GM19324 (cell line): Measurements from ENCODE around the gene GMPR.
"Not testable (repeated sequence)": the region's sequence is repeated elsewhere in the genome, so short reads cannot be mapped to it uniquely, and the experiment has no call there.

Source experiments
- ATAC-seq: cut with Tn5 transposase; IDR thresholded peaks from one replicate; pipeline ENCODE4 v1.9.1; 2021; ENCODE audit warnings: mild to moderate bottlenecking, moderate library complexity; ENCODE audit not compliant: unreplicated experiment, low FRiP score

Gene GMPR

GRCh38 chr6:16269442-16270070, 31.2 kb downstream of the GMPR start:
- not testable (repeated sequence) for ATAC-seq

GRCh38 chr6:16270178-16270794, 31.9 kb downstream of the GMPR start:
- ATAC-seq = no peak

GRCh38 chr6:16271428-16271827, 33.0 kb downstream of the GMPR start:
- ATAC-seq = no peak

- ATAC-seq = no peak
Observed at GRCh38 chr6:16272201-16272600, 33.8 kb downstream of the GMPR start.

- ATAC-seq = no peak
Observed at GRCh38 chr6:16273256-16273655, 34.9 kb downstream of the GMPR start.

- ATAC-seq = no peak
Observed at GRCh38 chr6:16274483-16274882, 36.1 kb downstream of the GMPR start.

- no peak for ATAC-seq
Observed at GRCh38 chr6:16274885-16275589, 36.6 kb downstream of the GMPR start.

GRCh38 chr6:16277101-16277981, 39.0 kb downstream of the GMPR start:
- ATAC-seq = no peak

- no peak for ATAC-seq
Observed at GRCh38 chr6:16278048-16278724, 39.8 kb downstream of the GMPR start.

- no peak for ATAC-seq
Observed at GRCh38 chr6:16278750-16279149, 40.4 kb downstream of the GMPR start.

GRCh38 chr6:16279243-16279642, 40.9 kb downstream of the GMPR start:
- no peak for ATAC-seq

GRCh38 chr6:16282370-16282769, 44.0 kb downstream of the GMPR start:
- no peak for ATAC-seq

GRCh38 chr6:16284472-16284871, 46.1 kb downstream of the GMPR start:
- no peak for ATAC-seq

GRCh38 chr6:16285467-16286150, 47.2 kb downstream of the GMPR start:
- ATAC-seq = no peak

GRCh38 chr6:16286151-16286522, 47.8 kb downstream of the GMPR start:
- ATAC-seq = no peak

GRCh38 chr6:16288163-16288562, 49.8 kb downstream of the GMPR start:
- no peak for ATAC-seq

GRCh38 chr6:16291739-16292138, 53.4 kb downstream of the GMPR start:
- ATAC-seq = no peak

- ATAC-seq = no peak
Observed at GRCh38 chr6:16292432-16292831, 54.0 kb downstream of the GMPR start.

- no peak for ATAC-seq
Observed at GRCh38 chr6:16292942-16293341, 54.6 kb downstream of the GMPR start.

- ATAC-seq = no peak
Observed at GRCh38 chr6:16294371-16294770, 56.0 kb downstream of the GMPR start.
